HEK293 (cell line): ENCODE results near the gene CCDC88C.

ENCODE experiments used
- ZBTB1 ChIP-seq: fragments of 450-650 bp; formaldehyde crosslinking; IDR thresholded peaks from 2 replicates; pipeline ENCODE4 v1.5.1; 2016; ENCODE audit warnings: missing biosample characterization, missing genetic modification characterization
- ZNF132 ChIP-seq: fragments of 450-650 bp; formaldehyde crosslinking; IDR thresholded peaks from 2 replicates; pipeline ENCODE4 v1.5.1; 2017; ENCODE audit warnings: missing biosample characterization, missing genetic modification characterization, borderline replicate concordance
- ZNF2 ChIP-seq: fragments of 450-650 bp; formaldehyde crosslinking; IDR thresholded peaks from 2 replicates; pipeline ENCODE4 v1.5.1; 2016; ENCODE audit warnings: missing biosample characterization, missing genetic modification characterization
- ZNF629 ChIP-seq: fragments of 450-650 bp; formaldehyde crosslinking; IDR thresholded peaks from 2 replicates; pipeline ENCODE4 v1.5.1; 2017; ENCODE audit warnings: missing biosample characterization, missing genetic modification characterization
- TF ChIP-seq, protein P1 (sequence below): fragments of 450-650 bp; formaldehyde crosslinking; IDR thresholded peaks from 2 replicates; pipeline ENCODE4 v1.5.1; 2017; ENCODE audit warnings: missing biosample characterization, missing genetic modification characterization

DNA sequence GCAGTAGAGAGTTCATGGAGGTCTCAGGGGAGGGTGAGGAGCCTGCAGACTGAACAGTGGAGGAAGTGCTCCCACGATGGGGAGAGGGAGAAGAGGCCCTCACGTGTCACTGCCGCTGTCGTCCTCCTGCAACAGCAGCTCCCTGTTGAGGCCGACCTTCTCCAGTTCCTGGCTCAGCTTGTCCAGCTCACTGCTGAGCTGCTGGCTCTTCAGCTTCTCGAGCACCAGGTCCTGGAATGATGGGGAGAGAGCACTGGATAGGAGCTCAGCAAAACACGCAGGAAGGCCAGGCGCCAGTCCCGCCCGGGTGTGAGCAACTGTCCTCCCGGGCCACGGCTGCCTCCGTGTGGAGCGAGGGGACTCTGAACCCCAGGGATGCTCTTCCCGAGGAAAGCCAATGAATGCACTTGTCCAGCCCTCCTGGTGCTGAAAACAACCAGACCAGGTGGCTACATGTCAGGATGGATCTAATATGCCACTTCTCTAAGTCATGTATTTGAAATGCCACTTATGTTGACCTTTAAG lies 107.8 kb downstream of the CCDC88C start:
- TF ChIP-seq ZNF132 (tag by site-specific recombination) (no peak), ZNF629 (no peak), ZNF2 (tag by site-specific recombination) (no peak), ZBTB1 (tag by site-specific recombination) (no peak)
- TF ChIP-seq, protein P1, sequence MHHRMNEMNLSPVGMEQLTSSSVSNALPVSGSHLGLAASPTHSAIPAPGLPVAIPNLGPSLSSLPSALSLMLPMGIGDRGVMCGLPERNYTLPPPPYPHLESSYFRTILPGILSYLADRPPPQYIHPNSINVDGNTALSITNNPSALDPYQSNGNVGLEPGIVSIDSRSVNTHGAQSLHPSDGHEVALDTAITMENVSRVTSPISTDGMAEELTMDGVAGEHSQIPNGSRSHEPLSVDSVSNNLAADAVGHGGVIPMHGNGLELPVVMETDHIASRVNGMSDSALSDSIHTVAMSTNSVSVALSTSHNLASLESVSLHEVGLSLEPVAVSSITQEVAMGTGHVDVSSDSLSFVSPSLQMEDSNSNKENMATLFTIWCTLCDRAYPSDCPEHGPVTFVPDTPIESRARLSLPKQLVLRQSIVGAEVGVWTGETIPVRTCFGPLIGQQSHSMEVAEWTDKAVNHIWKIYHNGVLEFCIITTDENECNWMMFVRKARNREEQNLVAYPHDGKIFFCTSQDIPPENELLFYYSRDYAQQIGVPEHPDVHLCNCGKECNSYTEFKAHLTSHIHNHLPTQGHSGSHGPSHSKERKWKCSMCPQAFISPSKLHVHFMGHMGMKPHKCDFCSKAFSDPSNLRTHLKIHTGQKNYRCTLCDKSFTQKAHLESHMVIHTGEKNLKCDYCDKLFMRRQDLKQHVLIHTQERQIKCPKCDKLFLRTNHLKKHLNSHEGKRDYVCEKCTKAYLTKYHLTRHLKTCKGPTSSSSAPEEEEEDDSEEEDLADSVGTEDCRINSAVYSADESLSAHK: no peak
